Muscle of leg (tissue), 11 donors: Measurements from ENCODE around the gene OR10S1. TPM values are rescaled to one million over a fixed set of nuclear protein-coding genes. Genes with fewer than 3 reads are reported as not detected.

Experiments used
- DNase-seq: peaks from one replicate; pipeline ENCODE4 v3.0.0; 2013
- H3K27ac ChIP-seq: one replicate; pipeline ENCODE4 v1.5.1; 2013; ENCODE audit warnings: mild to moderate bottlenecking, low read length, control low read depth
- H3K27me3 ChIP-seq: one replicate; pipeline ENCODE4 v1.6.1; 2013; ENCODE audit warnings: low read length; ENCODE audit not compliant: control insufficient read depth, insufficient read depth
- H3K36me3 ChIP-seq: one replicate; pipeline ENCODE4 v1.6.1; 2013; ENCODE audit warnings: low read length; ENCODE audit not compliant: control insufficient read depth, insufficient read depth
- H3K4me1 ChIP-seq: one replicate; pipeline ENCODE4 v1.6.1; 2013; ENCODE audit warnings: low read length; ENCODE audit not compliant: control insufficient read depth, insufficient read depth
- H3K4me3 ChIP-seq: one replicate; pipeline ENCODE4 v1.5.1; 2013; ENCODE audit warnings: low read length, control low read depth
- H3K9me3 ChIP-seq: replicated peaks from 2 replicates; pipeline ENCODE4 v1.6.1; 2013; ENCODE audit warnings: low read depth, low read length; ENCODE audit not compliant: control insufficient read depth
- WGBS: methylation state at CpG from one replicate; pipeline ENCODE4 v1.1.5; 2013; ENCODE audit warnings: missing lambda C conversion rate; ENCODE audit not compliant: insufficient coverage; 5-methylcytosine and 5-hydroxymethylcytosine counted together
- polyA plus RNA-seq, 8 donors: library from polyadenylated mRNA; unstranded; fragments of 120-200 nt; gene quantifications; one replicate each; pipeline versions ENCODE4 v1.2.1 to v1.2.3, GENCODE V29; 2013; ENCODE audit warnings: inconsistent platforms in 1 of 8, low replicate concordance in 1 of 8; ENCODE audit not compliant: insufficient read length in 8 of 8, insufficient read depth in 1 of 8
- total RNA-seq: library from RNA; stranded (reverse); fragments of 120-200 nt; gene quantifications from one replicate; pipeline ENCODE4 v1.2.4, GENCODE V29; 2013

Gene OR10S1
- total and polyA plus RNA-seq, 9 donors, result not detected

DNA sequence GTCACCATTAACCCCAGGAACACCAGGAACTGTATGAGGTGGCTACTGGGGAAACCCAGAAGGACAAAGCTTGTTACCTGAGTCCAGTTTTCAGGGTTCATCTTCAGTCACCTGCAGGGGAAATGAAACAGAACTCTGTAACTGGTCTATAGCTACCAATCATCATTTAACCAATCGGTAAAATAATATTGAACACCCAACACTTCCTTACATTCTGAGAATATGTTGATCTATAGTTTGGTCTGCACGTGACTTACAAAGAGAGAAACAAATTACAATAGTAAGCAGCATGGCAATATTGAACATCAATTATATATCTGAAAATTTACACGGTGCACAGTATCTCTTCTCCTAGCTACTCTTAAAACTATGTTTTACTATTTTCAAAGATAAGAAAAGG is 33.8 kb downstream of the OR10S1 start, which contains the start of gene OR6T1:
TSS of gene OR6T1 (minus strand) at position 101 of the 400 bp plus-strand sequence. CDS start at position 101, 0 bp downstream.
- WGBS, result no CpG with 5 or more reads among the region's 3 CpGs
- Histone ChIP-seq H3K27ac (no peak within 1 kb of the TSS), H3K36me3 (no peaks in the 10 kb centered on the region), H3K27me3 (no peaks in the 10 kb centered on the region), H3K9me3 (no peaks in the 10 kb centered on the region), H3K4me1 (no peaks in the 10 kb centered on the region), H3K4me3 (no peak within 1 kb of the TSS)
- no peak for DNase-seq

DNA sequence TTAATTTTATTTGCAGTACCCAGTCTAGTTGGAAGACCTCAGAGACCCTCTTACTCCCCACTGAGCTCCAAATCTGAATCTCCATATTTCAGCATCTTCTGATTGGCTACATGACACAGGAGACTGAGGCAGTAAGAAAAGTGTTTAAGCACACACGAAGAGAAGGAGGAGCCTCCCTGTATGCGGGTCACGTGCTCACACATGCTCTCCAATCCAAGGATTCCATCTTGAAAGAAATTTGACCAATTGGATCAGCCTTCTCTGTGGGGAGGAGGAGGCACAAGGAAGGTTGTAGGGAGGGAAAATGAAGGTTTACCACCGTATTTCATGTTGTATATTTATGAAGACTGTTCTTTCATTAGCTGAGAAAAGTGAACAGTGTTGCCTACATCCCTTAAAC is 35.2 kb downstream of the OR10S1 start:
- Histone ChIP-seq H3K27ac (no peak overlapping the region), H3K36me3 (no peaks in the 10 kb centered on the region), H3K4me3 (no peak overlapping the region), H3K4me1 (no peaks in the 10 kb centered on the region), H3K9me3 (no peaks in the 10 kb centered on the region), H3K27me3 (no peaks in the 10 kb centered on the region)
- no peak for DNase-seq
- 71% methylated on average over 1 of the region's 4 CpGs for WGBS

GRCh38 chr11:123939317-123939716 is 38.3 kb downstream of the OR10S1 start, which contains the start of gene OR4D5:
TSS of gene OR4D5 (plus strand) at chr11:123939617. CDS start at chr11:123939617, 0 bp downstream.
- Histone ChIP-seq H3K27me3 (no peaks in the 10 kb centered on the region), H3K9me3 (no peaks in the 10 kb centered on the region), H3K36me3 (no peaks in the 10 kb centered on the region), H3K27ac (no peak within 1 kb of the TSS), H3K4me1 (no peaks in the 10 kb centered on the region), H3K4me3 (no peak within 1 kb of the TSS)
- DNase-seq, result no peak
- WGBS, result no CpG with 5 or more reads among the region's 1 CpG

Other genes with a start within 250 kb of the OR10S1 start
- 13.6 TPM for gene ZNF202, start 236.1 kb downstream of the OR10S1 start, total RNA-seq
- gene ZNF202, start 236.1 kb downstream of the OR10S1 start, polyA plus RNA-seq, result 10 to 100 TPM; 13.0 to 22.8 (median 16.7) TPM
- gene OR6X1, start 223.3 kb downstream of the OR10S1 start, total RNA-seq, result not detected
- not detected for gene OR6X1, start 223.3 kb downstream of the OR10S1 start, polyA plus RNA-seq
- not detected for gene OR6M1, start 171.4 kb downstream of the OR10S1 start, total RNA-seq
- not detected for gene OR6M1, start 171.4 kb downstream of the OR10S1 start, polyA plus RNA-seq
- gene TMEM225, start 92.1 kb downstream of the OR10S1 start, total RNA-seq, result not detected
- gene TMEM225, start 92.1 kb downstream of the OR10S1 start, polyA plus RNA-seq, result not detected
- 0.04 TPM for gene OR8D4, start 75.6 kb downstream of the OR10S1 start, total RNA-seq
- under 1 TPM in 5 of 8 donors, not detected in 3; 0.06 to 0.09 (median 0.08) TPM for gene OR8D4, start 75.6 kb downstream of the OR10S1 start, polyA plus RNA-seq
- gene OR4D5, start 38.2 kb downstream of the OR10S1 start, total RNA-seq, result 0.04 TPM
- gene OR4D5, start 38.2 kb downstream of the OR10S1 start, polyA plus RNA-seq, result not detected
- gene OR6T1, start 33.9 kb downstream of the OR10S1 start, total RNA-seq, result not detected
- gene OR6T1, start 33.9 kb downstream of the OR10S1 start, polyA plus RNA-seq, result not detected
- not detected for gene OR10G6, start 17.4 kb upstream of the OR10S1 start, total RNA-seq
- not detected for gene OR10G6, start 17.4 kb upstream of the OR10S1 start, polyA plus RNA-seq
- 0.04 TPM for gene OR10G4, start 35.2 kb upstream of the OR10S1 start, total RNA-seq
- gene OR10G4, start 35.2 kb upstream of the OR10S1 start, polyA plus RNA-seq, result under 1 TPM in 2 of 8 donors, not detected in 6; 0.04 to 0.31 TPM
- not detected for gene OR10G9, start 45.2 kb upstream of the OR10S1 start, total RNA-seq
- gene OR10G9, start 45.2 kb upstream of the OR10S1 start, polyA plus RNA-seq, result not detected
- gene OR10G8, start 49.0 kb upstream of the OR10S1 start, total RNA-seq, result not detected
- gene OR10G8, start 49.0 kb upstream of the OR10S1 start, polyA plus RNA-seq, result not detected
- not detected for gene OR10G7, start 63.5 kb upstream of the OR10S1 start, total RNA-seq
- gene OR10G7, start 63.5 kb upstream of the OR10S1 start, polyA plus RNA-seq, result not detected
- 101 TPM for gene VWA5A, start 137.7 kb upstream of the OR10S1 start, total RNA-seq
- gene VWA5A, start 137.7 kb upstream of the OR10S1 start, polyA plus RNA-seq, result 100 to 1,000 TPM in 5 of 8 donors, 10 to 100 TPM in 3; 73.8 to 139 (median 106) TPM
- under 0.01 TPM for gene OR10D3, start 205.6 kb upstream of the OR10S1 start, total RNA-seq
- under 1 TPM in 1 of 8 donors, not detected in 7; 0.05 TPM for gene OR10D3, start 205.6 kb upstream of the OR10S1 start, polyA plus RNA-seq